A549 (cell line): Measurements from ENCODE around the gene NXPH2.

ENCODE experiments used
- BHLHE40 ChIP-seq: IDR thresholded peaks from 2 replicates; pipeline ENCODE4 v1.6.1; 2012; ENCODE audit warnings: low read depth, low read length, inconsistent platforms
- HEYL ChIP-seq: fragments of 250-450 bp; sonication (Bioruptor Pico); IDR thresholded peaks from 2 replicates; pipeline ENCODE4 v1.8.0; 2021; ENCODE audit warnings: mild to moderate bottlenecking, moderate library complexity
- HOXB5 ChIP-seq: fragments of 250-450 bp; sonication (Bioruptor Pico); IDR thresholded peaks from 2 replicates; pipeline ENCODE4 v1.5.0; 2020; ENCODE audit warnings: mild to moderate bottlenecking, moderate library complexity
- JUNB ChIP-seq: fragments of >200 bp; sonication (Bioruptor Twin); formaldehyde crosslinking; IDR thresholded peaks from 2 replicates; pipeline ENCODE4 v1.6.1; 2016
- MAZ ChIP-seq: fragments of 150-350 bp; IDR thresholded peaks from 2 replicates; pipeline ENCODE4 v1.6.1; 2014; ENCODE audit warnings: antibody characterized with exemption, low read depth, low read length, borderline replicate concordance
- POLR2A ChIP-seq: IDR thresholded peaks from 2 replicates; pipeline ENCODE4 v1.6.1; 2012; ENCODE audit warnings: mild to moderate bottlenecking, low read length
- POLR2AphosphoS2 ChIP-seq: conservative IDR thresholded peaks from 2 replicates; pipeline ENCODE4 v1.6.1; 2012; ENCODE audit warnings: low read length, improper control_type of control experiment, inconsistent platforms
- TF ChIP-seq, protein P1 (sequence below): fragments of >200 bp; sonication (Bioruptor Twin); formaldehyde crosslinking; IDR thresholded peaks from 3 replicates; pipeline ENCODE4 v1.5.1; 2016
- TF ChIP-seq, protein P2 (sequence below): IDR thresholded peaks from 2 replicates; pipeline ENCODE4 v1.6.1; 2012
- TF ChIP-seq, protein P3 (sequence below): fragments of 200-600 bp; sonication (generic); IDR thresholded peaks from 2 replicates; pipeline ENCODE4 v1.6.1; 2016; ENCODE audit warnings: antibody characterized with exemption, mild to moderate bottlenecking, moderate library complexity
- TF ChIP-seq, protein P4 (sequence below): fragments of 150-350 bp; IDR thresholded peaks from 2 replicates; pipeline ENCODE4 v1.6.1; 2014; ENCODE audit warnings: low read depth, mild to moderate bottlenecking, low read length

DNA sequence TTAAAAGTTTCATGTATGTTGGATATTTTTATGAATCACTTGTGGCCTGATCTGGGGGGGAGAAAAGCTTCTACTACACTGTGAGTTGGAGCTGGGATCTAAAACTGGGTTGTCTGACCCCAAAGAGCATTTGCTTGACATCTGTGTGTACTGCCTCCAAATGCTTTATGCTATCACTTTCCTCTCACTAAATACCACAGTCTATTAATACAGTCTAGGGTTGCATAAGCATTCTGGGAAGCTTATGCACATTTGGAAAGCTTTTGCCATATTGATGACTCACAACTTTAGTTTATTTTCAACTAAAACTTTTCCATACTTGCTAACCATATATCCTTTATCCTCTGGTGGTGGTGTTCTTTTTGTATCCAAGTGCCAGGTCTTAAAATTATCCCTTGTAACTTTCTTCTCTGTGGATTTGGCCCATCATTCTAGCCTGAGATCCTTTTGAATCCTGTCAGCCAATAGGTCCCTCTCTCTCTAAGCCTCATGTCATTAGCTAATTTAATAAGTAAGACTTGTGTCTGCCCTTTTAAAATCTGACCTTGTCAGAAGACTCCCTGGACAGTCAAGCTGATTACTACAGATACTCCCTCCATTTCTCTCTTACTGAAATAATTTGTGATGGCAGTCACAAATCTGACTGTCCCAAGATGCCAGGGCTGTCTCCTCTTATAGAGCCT lies 72.7 kb downstream of the NXPH2 start:
- TF ChIP-seq, protein P1, sequence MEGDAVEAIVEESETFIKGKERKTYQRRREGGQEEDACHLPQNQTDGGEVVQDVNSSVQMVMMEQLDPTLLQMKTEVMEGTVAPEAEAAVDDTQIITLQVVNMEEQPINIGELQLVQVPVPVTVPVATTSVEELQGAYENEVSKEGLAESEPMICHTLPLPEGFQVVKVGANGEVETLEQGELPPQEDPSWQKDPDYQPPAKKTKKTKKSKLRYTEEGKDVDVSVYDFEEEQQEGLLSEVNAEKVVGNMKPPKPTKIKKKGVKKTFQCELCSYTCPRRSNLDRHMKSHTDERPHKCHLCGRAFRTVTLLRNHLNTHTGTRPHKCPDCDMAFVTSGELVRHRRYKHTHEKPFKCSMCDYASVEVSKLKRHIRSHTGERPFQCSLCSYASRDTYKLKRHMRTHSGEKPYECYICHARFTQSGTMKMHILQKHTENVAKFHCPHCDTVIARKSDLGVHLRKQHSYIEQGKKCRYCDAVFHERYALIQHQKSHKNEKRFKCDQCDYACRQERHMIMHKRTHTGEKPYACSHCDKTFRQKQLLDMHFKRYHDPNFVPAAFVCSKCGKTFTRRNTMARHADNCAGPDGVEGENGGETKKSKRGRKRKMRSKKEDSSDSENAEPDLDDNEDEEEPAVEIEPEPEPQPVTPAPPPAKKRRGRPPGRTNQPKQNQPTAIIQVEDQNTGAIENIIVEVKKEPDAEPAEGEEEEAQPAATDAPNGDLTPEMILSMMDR: no peak
- TF ChIP-seq HOXB5 (no peak), HEYL (no peak), JUNB (no peak), MAZ (no peak), POLR2A (no peak), POLR2AphosphoS2 (no peak), BHLHE40 (no peak)
- TF ChIP-seq, protein P2, sequence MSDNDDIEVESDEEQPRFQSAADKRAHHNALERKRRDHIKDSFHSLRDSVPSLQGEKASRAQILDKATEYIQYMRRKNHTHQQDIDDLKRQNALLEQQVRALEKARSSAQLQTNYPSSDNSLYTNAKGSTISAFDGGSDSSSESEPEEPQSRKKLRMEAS: no peak
- TF ChIP-seq, protein P3, sequence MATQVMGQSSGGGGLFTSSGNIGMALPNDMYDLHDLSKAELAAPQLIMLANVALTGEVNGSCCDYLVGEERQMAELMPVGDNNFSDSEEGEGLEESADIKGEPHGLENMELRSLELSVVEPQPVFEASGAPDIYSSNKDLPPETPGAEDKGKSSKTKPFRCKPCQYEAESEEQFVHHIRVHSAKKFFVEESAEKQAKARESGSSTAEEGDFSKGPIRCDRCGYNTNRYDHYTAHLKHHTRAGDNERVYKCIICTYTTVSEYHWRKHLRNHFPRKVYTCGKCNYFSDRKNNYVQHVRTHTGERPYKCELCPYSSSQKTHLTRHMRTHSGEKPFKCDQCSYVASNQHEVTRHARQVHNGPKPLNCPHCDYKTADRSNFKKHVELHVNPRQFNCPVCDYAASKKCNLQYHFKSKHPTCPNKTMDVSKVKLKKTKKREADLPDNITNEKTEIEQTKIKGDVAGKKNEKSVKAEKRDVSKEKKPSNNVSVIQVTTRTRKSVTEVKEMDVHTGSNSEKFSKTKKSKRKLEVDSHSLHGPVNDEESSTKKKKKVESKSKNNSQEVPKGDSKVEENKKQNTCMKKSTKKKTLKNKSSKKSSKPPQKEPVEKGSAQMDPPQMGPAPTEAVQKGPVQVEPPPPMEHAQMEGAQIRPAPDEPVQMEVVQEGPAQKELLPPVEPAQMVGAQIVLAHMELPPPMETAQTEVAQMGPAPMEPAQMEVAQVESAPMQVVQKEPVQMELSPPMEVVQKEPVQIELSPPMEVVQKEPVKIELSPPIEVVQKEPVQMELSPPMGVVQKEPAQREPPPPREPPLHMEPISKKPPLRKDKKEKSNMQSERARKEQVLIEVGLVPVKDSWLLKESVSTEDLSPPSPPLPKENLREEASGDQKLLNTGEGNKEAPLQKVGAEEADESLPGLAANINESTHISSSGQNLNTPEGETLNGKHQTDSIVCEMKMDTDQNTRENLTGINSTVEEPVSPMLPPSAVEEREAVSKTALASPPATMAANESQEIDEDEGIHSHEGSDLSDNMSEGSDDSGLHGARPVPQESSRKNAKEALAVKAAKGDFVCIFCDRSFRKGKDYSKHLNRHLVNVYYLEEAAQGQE: no peak
- TF ChIP-seq, protein P4, sequence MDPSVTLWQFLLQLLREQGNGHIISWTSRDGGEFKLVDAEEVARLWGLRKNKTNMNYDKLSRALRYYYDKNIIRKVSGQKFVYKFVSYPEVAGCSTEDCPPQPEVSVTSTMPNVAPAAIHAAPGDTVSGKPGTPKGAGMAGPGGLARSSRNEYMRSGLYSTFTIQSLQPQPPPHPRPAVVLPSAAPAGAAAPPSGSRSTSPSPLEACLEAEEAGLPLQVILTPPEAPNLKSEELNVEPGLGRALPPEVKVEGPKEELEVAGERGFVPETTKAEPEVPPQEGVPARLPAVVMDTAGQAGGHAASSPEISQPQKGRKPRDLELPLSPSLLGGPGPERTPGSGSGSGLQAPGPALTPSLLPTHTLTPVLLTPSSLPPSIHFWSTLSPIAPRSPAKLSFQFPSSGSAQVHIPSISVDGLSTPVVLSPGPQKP: no peak
